ENCODE data around the gene GFOD2. TPM values are rescaled to one million over a fixed set of nuclear protein-coding genes. Genes with fewer than 3 reads are reported as not detected.

GFOD2 gene
- total RNA-seq, 1 donor from 2014 or later, result 16.2 TPM

GRCh38 chr16:67726106-67727034 is 7.3 kb upstream of the GFOD2 start:
- DNase-seq, result no peak
- no peak overlapping the region for H3K27ac Mint-ChIP-seq
- intact Hi-C loops (cut with micrococcal nuclease), result no loop called here
- no peaks in the 10 kb centered on the region for H3K27me3 Mint-ChIP-seq
- H3K9me3 Mint-ChIP-seq, result no peaks in the 10 kb centered on the region
- H3K36me3 Mint-ChIP-seq (ENCODE audit: low read depth), result peaks cover 23% of the 10 kb centered on the region
- no peak overlapping the region for H3K4me3 Mint-ChIP-seq
- H3K4me1 Mint-ChIP-seq, result no peaks in the 10 kb centered on the region

- Mint-ChIP-seq H3K27ac (no peak overlapping the region), H3K36me3 (ENCODE audit: low read depth) (peaks cover 11% of the 10 kb centered on the region), H3K9me3 (no peaks in the 10 kb centered on the region), H3K4me1 (peaks cover 19% of the 10 kb centered on the region), H3K27me3 (no peaks in the 10 kb centered on the region), H3K4me3 (no peak overlapping the region)
- intact Hi-C loops (cut with micrococcal nuclease), result no loop called here
- DNase-seq, result no peak
Measured at GRCh38 chr16:67723911-67724305, 4.8 kb upstream of the GFOD2 start.

- intact Hi-C loops (cut with micrococcal nuclease), result no loop called here
- peaks cover 22% of the 10 kb centered on the region for H3K4me1 Mint-ChIP-seq
Measured at GRCh38 chr16:67723151-67723910, 4.2 kb upstream of the GFOD2 start.

GRCh38 chr16:67720236-67720635 is 1.1 kb upstream of the GFOD2 start:
- Mint-ChIP-seq H3K36me3 (ENCODE audit: low read depth) (peaks cover 8% of the 10 kb centered on the region), H3K4me3 (peak overlapping the region; percentile 88), H3K9me3 (no peaks in the 10 kb centered on the region), H3K4me1 (peaks cover 32% of the 10 kb centered on the region), H3K27ac (peak overlapping the region; percentile 96), H3K27me3 (no peaks in the 10 kb centered on the region)
- DNase-seq, result no peak
- intact Hi-C loops (cut with micrococcal nuclease), result no loop called here

More at GRCh38 chr16:67723151-67723910, 4.2 kb upstream of the GFOD2 start:
- Mint-ChIP-seq H3K4me3 (no peak overlapping the region), H3K27ac (no peak overlapping the region), H3K36me3 (ENCODE audit: low read depth) (peaks cover 11% of the 10 kb centered on the region), H3K27me3 (no peaks in the 10 kb centered on the region), H3K9me3 (no peaks in the 10 kb centered on the region)
- no peak for DNase-seq

- peaks cover 32% of the 10 kb centered on the region for H3K4me1 Mint-ChIP-seq
- H3K36me3 Mint-ChIP-seq (ENCODE audit: low read depth), result peaks cover 7% of the 10 kb centered on the region
- intact Hi-C loops (cut with micrococcal nuclease), result loop anchor here (1.0 to 2.0 kb wide), 4 partner anchors 53 to 157 kb away; partner anchors contain the start of genes C16orf86, CTCF, ENKD1 and NUTF2
- peak overlapping the region; percentile 96 for H3K27ac Mint-ChIP-seq
- H3K9me3 Mint-ChIP-seq, result no peaks in the 10 kb centered on the region
- H3K27me3 Mint-ChIP-seq, result no peaks in the 10 kb centered on the region
- peak overlapping the region; percentile 88 for H3K4me3 Mint-ChIP-seq
- peak; percentile 77 for DNase-seq
Measured at GRCh38 chr16:67719778-67720144, 645 bp upstream of the GFOD2 start.

GRCh38 chr16:67718668-67719047 is 458 bp downstream of the GFOD2 start:
- intact Hi-C loops (cut with micrococcal nuclease), result loop anchor here (1.0 to 2.0 kb wide), 4 partner anchors 52 to 156 kb away; partner anchors contain the start of genes C16orf86, CTCF, ENKD1 and NUTF2
- DNase-seq, result peak; percentile 75
- peak overlapping the region; percentile 96 for H3K27ac Mint-ChIP-seq

GRCh38 chr16:67716097-67716496 is 3.0 kb downstream of the GFOD2 start:
- no peak overlapping the region for H3K27ac Mint-ChIP-seq
- peaks cover 36% of the 10 kb centered on the region for H3K4me1 Mint-ChIP-seq
- intact Hi-C loops (cut with micrococcal nuclease), result no loop called here
- no peaks in the 10 kb centered on the region for H3K9me3 Mint-ChIP-seq
- H3K36me3 Mint-ChIP-seq (ENCODE audit: low read depth), result peaks cover 8% of the 10 kb centered on the region
- no peaks in the 10 kb centered on the region for H3K27me3 Mint-ChIP-seq
- DNase-seq, result no peak
- H3K4me3 Mint-ChIP-seq, result no peak overlapping the region

More at GRCh38 chr16:67718668-67719047, 458 bp downstream of the GFOD2 start:
- Mint-ChIP-seq H3K4me3 (peak overlapping the region; percentile 88), H3K9me3 (no peaks in the 10 kb centered on the region), H3K27me3 (no peaks in the 10 kb centered on the region), H3K4me1 (peaks cover 34% of the 10 kb centered on the region), H3K36me3 (ENCODE audit: low read depth) (peaks cover 8% of the 10 kb centered on the region)

GRCh38 chr16:67714522-67714921 is 4.6 kb downstream of the GFOD2 start:
- Mint-ChIP-seq H3K4me1 (peaks cover 23% of the 10 kb centered on the region), H3K9me3 (no peaks in the 10 kb centered on the region), H3K4me3 (no peak overlapping the region), H3K27me3 (no peaks in the 10 kb centered on the region), H3K27ac (no peak overlapping the region), H3K36me3 (ENCODE audit: low read depth) (peaks cover 11% of the 10 kb centered on the region)
- DNase-seq, result no peak
- intact Hi-C loops (cut with micrococcal nuclease), result no loop called here

- Mint-ChIP-seq H3K36me3 (ENCODE audit: low read depth) (peaks cover 11% of the 10 kb centered on the region), H3K27ac (no peak overlapping the region)
Measured at GRCh38 chr16:67713647-67714273, 5.4 kb downstream of the GFOD2 start.

GRCh38 chr16:67710607-67711006 is 8.5 kb downstream of the GFOD2 start:
- Mint-ChIP-seq H3K36me3 (ENCODE audit: low read depth) (peaks cover 4% of the 10 kb centered on the region), H3K4me3 (no peak overlapping the region), H3K27me3 (no peaks in the 10 kb centered on the region), H3K27ac (no peak overlapping the region), H3K9me3 (no peaks in the 10 kb centered on the region), H3K4me1 (peaks cover 6% of the 10 kb centered on the region)
- no peak for DNase-seq
- intact Hi-C loops (cut with micrococcal nuclease), result no loop called here

More at GRCh38 chr16:67713647-67714273, 5.4 kb downstream of the GFOD2 start:
- no peak overlapping the region for H3K4me3 Mint-ChIP-seq
- DNase-seq, result no peak
- H3K4me1 Mint-ChIP-seq, result peaks cover 20% of the 10 kb centered on the region
- H3K9me3 Mint-ChIP-seq, result no peaks in the 10 kb centered on the region
- no peaks in the 10 kb centered on the region for H3K27me3 Mint-ChIP-seq
- intact Hi-C loops (cut with micrococcal nuclease), result no loop called here

GRCh38 chr16:67709050-67709449 is 10.1 kb downstream of the GFOD2 start:
- peaks cover 11% of the 10 kb centered on the region for H3K4me1 Mint-ChIP-seq
- no peaks in the 10 kb centered on the region for H3K9me3 Mint-ChIP-seq
- no peak overlapping the region for H3K27ac Mint-ChIP-seq
- no peak for DNase-seq
- H3K4me3 Mint-ChIP-seq, result no peak overlapping the region
- no peaks in the 10 kb centered on the region for H3K27me3 Mint-ChIP-seq
- intact Hi-C loops (cut with micrococcal nuclease), result no loop called here
- peaks cover 7% of the 10 kb centered on the region for H3K36me3 Mint-ChIP-seq (ENCODE audit: low read depth)

GRCh38 chr16:67708368-67708771 is 10.7 kb downstream of the GFOD2 start:
- intact Hi-C loops (cut with micrococcal nuclease), result no loop called here
- Mint-ChIP-seq H3K4me1 (peaks cover 16% of the 10 kb centered on the region), H3K27me3 (no peaks in the 10 kb centered on the region), H3K9me3 (no peaks in the 10 kb centered on the region), H3K27ac (no peak overlapping the region), H3K36me3 (ENCODE audit: low read depth) (peaks cover 5% of the 10 kb centered on the region), H3K4me3 (no peak overlapping the region)
- DNase-seq, result no peak

- H3K27ac Mint-ChIP-seq, result no peak overlapping the region
- DNase-seq, result no peak
- H3K9me3 Mint-ChIP-seq, result no peaks in the 10 kb centered on the region
- no peaks in the 10 kb centered on the region for H3K27me3 Mint-ChIP-seq
- peaks cover 20% of the 10 kb centered on the region for H3K4me1 Mint-ChIP-seq
- intact Hi-C loops (cut with micrococcal nuclease), result no loop called here
- peaks cover 5% of the 10 kb centered on the region for H3K36me3 Mint-ChIP-seq (ENCODE audit: low read depth)
- H3K4me3 Mint-ChIP-seq, result no peak overlapping the region
Measured at GRCh38 chr16:67707790-67708189, 11.3 kb downstream of the GFOD2 start.
